Upper lobe of left lung (tissue), 6 donors: ENCODE measurements around the gene MILR1. TPM values are rescaled to one million over a fixed set of nuclear protein-coding genes. Genes with fewer than 3 reads are reported as not detected.

ENCODE experiments used
- ATAC-seq, 2 donors: fragments of 200-7000 bp; cut with Tn5 transposase; one replicate each; pipeline ENCODE4 v1.9.1; 2022; ENCODE audit warnings: mild to moderate bottlenecking in 2 of 2, moderate library complexity in 2 of 2; ENCODE audit not compliant: low FRiP score in 2 of 2
- DNase-seq, 2 donors: peaks; one replicate each; pipeline ENCODE4 v3.0.0-alpha.2; 2019 to 2020
- H3K27ac ChIP-seq, 4 donors: fragments of 200-600 bp; sonication (generic); one replicate each; pipeline ENCODE4 v1.5.1; 2016 to 2019
- H3K27me3 ChIP-seq, 4 donors: fragments of 200-600 bp; sonication (generic); one replicate each; pipeline ENCODE4 v1.5.1; 2017 to 2019
- H3K36me3 ChIP-seq, 4 donors: fragments of 200-600 bp; sonication (generic); one replicate each; pipeline ENCODE4 v1.5.1; 2016 to 2019
- H3K4me1 ChIP-seq, 4 donors: fragments of 200-600 bp; sonication (generic); one replicate each; pipeline ENCODE4 v1.5.1; 2018 to 2019
- H3K4me3 ChIP-seq, 4 donors: fragments of 200-600 bp; sonication (generic); one replicate each; pipeline ENCODE4 v1.5.1; 2017 to 2019; ENCODE audit warnings: mild to moderate bottlenecking in 2 of 4, moderate library complexity in 1 of 4
- H3K9me3 ChIP-seq, 4 donors: fragments of 200-600 bp; sonication (generic); one replicate each; pipeline ENCODE4 v1.5.1; 2018 to 2019
- EP300 ChIP-seq, 4 donors: sonication (generic); formaldehyde crosslinking; IDR thresholded peaks; one replicate each; pipeline ENCODE4 v1.5.1; 2017; ENCODE audit warnings: antibody characterized with exemption in 4 of 4, control low read depth in 2 of 4
- POLR2A ChIP-seq, 4 donors: fragments of 450-650 bp; IDR thresholded peaks; one replicate each; pipeline ENCODE4 v1.5.1; 2016 to 2017; ENCODE audit warnings: antibody characterized with exemption in 4 of 4, mild to moderate bottlenecking in 2 of 4
- POLR2AphosphoS5 ChIP-seq, 2 donors: sonication (generic); formaldehyde crosslinking; IDR thresholded peaks; one replicate each; pipeline ENCODE4 v1.5.1; 2017; ENCODE audit warnings: antibody characterized with exemption in 2 of 2
- WGBS, 2 donors: methylation state at CpG; one replicate each; pipeline ENCODE4 v1.1.5; 2017 to 2018; 5-methylcytosine and 5-hydroxymethylcytosine counted together
- total RNA-seq, 6 donors: library from RNA; depleted of rRNA in 4 of 6; stranded (reverse); fragments of >200 nt in 4 of 6; gene quantifications; one replicate each; pipeline versions ENCODE4 v1.1.0 to v1.2.1, GENCODE V29; 2016 to 2021
- TF ChIP-seq, protein P1 (sequence below), 6 experiments: fragments of 450-650 bp in 4 of 6; fragments of 200-600 bp in 2 of 6; sonication (generic) in 2 of 6; IDR thresholded peaks; one replicate each; pipeline ENCODE4 v1.5.1; 2016 to 2019; ENCODE audit warnings: antibody characterized with exemption in 6 of 6
- donor health status: DM: no; HTN: no; CAD: no; lungs with moderate emphysema.
- donor health status: DM: no; HTN: yes; CAD: no; lungs with severe emphysema.

MILR1 gene
- total RNA-seq, 6 donors from 2014 or later = 6.3 to 22.9 (median 10.2) TPM

- WGBS, 2 donors = 66 to 76% methylated on average over 3 of the region's 3 CpGs
- Histone ChIP-seq H3K36me3 (peaks cover 55 to 78% (median 67%) of the 10 kb centered on the region in 4 donors), H3K27ac (peak overlapping the region in 1 of 4 donors; percentile 15), H3K4me3 (peak overlapping the region in 1 of 4 donors; percentile 66), H3K9me3 (no peaks in the 10 kb centered on the region), H3K4me1 (peaks cover 44 to 68% (median 56%) of the 10 kb centered on the region in 4 donors), H3K27me3 (no peaks in the 10 kb centered on the region)
- DNase-seq (no peak), ATAC-seq (no peak)
- TF ChIP-seq, protein P1, sequence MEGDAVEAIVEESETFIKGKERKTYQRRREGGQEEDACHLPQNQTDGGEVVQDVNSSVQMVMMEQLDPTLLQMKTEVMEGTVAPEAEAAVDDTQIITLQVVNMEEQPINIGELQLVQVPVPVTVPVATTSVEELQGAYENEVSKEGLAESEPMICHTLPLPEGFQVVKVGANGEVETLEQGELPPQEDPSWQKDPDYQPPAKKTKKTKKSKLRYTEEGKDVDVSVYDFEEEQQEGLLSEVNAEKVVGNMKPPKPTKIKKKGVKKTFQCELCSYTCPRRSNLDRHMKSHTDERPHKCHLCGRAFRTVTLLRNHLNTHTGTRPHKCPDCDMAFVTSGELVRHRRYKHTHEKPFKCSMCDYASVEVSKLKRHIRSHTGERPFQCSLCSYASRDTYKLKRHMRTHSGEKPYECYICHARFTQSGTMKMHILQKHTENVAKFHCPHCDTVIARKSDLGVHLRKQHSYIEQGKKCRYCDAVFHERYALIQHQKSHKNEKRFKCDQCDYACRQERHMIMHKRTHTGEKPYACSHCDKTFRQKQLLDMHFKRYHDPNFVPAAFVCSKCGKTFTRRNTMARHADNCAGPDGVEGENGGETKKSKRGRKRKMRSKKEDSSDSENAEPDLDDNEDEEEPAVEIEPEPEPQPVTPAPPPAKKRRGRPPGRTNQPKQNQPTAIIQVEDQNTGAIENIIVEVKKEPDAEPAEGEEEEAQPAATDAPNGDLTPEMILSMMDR (IDR thresholded peaks at IDR 0.05) = no peak
- no peak for TF ChIP-seq POLR2AphosphoS5 (IDR thresholded peaks at IDR 0.05)
- no peak for TF ChIP-seq EP300 (IDR thresholded peaks at IDR 0.05)
- TF ChIP-seq POLR2A (IDR thresholded peaks at IDR 0.05) = no peak
These were observed 53.1 kb downstream of the MILR1 start for GRCh38 chr17:64502021-64502420.

- DNase-seq (no peak), ATAC-seq (no peak)
- H3K4me1 ChIP-seq = peaks cover 41 to 63% (median 51%) of the 10 kb centered on the region in 4 donors
- no peak for TF ChIP-seq POLR2A (IDR thresholded peaks at IDR 0.05)
- no peak for TF ChIP-seq POLR2AphosphoS5 (IDR thresholded peaks at IDR 0.05)
- TF ChIP-seq, protein P1 (IDR thresholded peaks at IDR 0.05) = no peak
- no peak for TF ChIP-seq EP300 (IDR thresholded peaks at IDR 0.05)
- peaks cover 55 to 72% (median 66%) of the 10 kb centered on the region in 4 donors for H3K36me3 ChIP-seq
- WGBS, 2 donors = 68 to 76% methylated on average over 2 of the region's 2 CpGs
- peak overlapping the region in 1 of 4 donors; percentile 66 for H3K4me3 ChIP-seq
- peak overlapping the region in 2 of 4 donors; percentile 7 to 15 for H3K27ac ChIP-seq
- no peaks in the 10 kb centered on the region for H3K27me3 ChIP-seq
- no peaks in the 10 kb centered on the region for H3K9me3 ChIP-seq
These were observed 53.9 kb downstream of the MILR1 start for GRCh38 chr17:64502809-64503208.

DNA sequence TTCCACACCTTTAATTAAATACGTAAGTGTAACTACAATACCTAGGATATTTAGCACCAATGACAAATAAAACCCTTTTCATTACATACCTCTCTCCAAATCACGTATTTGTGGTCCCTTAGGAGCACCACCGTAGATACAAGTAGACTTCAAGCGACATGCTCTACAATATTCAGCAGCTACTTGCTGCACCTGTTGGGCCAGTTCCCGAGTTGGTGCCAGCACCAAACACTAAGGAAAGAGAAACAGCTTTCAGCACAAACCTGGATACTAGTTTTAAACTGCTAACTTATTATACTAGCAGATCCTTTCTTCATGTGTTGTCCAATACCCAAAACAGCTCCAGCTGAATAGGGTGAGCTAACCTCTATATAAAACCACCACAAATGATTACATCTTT, 54.4 kb downstream of the MILR1 start:
- Histone ChIP-seq H3K4me1 (peaks cover 41 to 63% (median 52%) of the 10 kb centered on the region in 4 donors), H3K27me3 (no peaks in the 10 kb centered on the region), H3K36me3 (peaks cover 55 to 67% (median 62%) of the 10 kb centered on the region in 4 donors), H3K27ac (peak overlapping the region in 2 of 4 donors; percentile 4 to 7), H3K4me3 (peak overlapping the region in 1 of 4 donors; percentile 66), H3K9me3 (no peaks in the 10 kb centered on the region)
- no peak for TF ChIP-seq POLR2A (IDR thresholded peaks at IDR 0.05)
- no peak for TF ChIP-seq EP300 (IDR thresholded peaks at IDR 0.05)
- TF ChIP-seq, protein P1 (IDR thresholded peaks at IDR 0.05) = no peak
- no peak for TF ChIP-seq POLR2AphosphoS5 (IDR thresholded peaks at IDR 0.05)
- no peak for ATAC-seq
- DNase-seq = no peak
- WGBS, 2 donors = 71 to 76% methylated on average over 5 of the region's 5 CpGs

GRCh38 chr17:64503821-64504768, 55.2 kb downstream of the MILR1 start:
- no peak for ATAC-seq
- no peaks in the 10 kb centered on the region for H3K27me3 ChIP-seq
- DNase-seq = no peak
- peaks cover 46 to 64% (median 57%) of the 10 kb centered on the region in 4 donors for H3K4me1 ChIP-seq
- TF ChIP-seq EP300 (IDR thresholded peaks at IDR 0.05) (no peak), POLR2AphosphoS5 (IDR thresholded peaks at IDR 0.05) (no peak), POLR2A (IDR thresholded peaks at IDR 0.05) (no peak)
- TF ChIP-seq, protein P1 (IDR thresholded peaks at IDR 0.05) = no peak
- H3K9me3 ChIP-seq = no peaks in the 10 kb centered on the region
- WGBS, 2 donors = 25 to 28% methylated on average over 7 of the region's 7 CpGs
- H3K27ac ChIP-seq = peak overlapping the region; percentile 99 to 100 (median 100)
- peak overlapping the region; percentile 66 to 85 (median 78) for H3K4me3 ChIP-seq
- peaks cover 47 to 59% (median 57%) of the 10 kb centered on the region in 4 donors for H3K36me3 ChIP-seq
